Ectodermal cell (in vitro differentiated cells): ENCODE results near the gene USP13.

Source experiments
- H3K27ac ChIP-seq: 2 replicates; pipeline ENCODE4 v1.7.0; 2013; ENCODE audit warnings: mild to moderate bottlenecking, low read depth, low read length; ENCODE audit not compliant: insufficient read depth, poor library complexity, severe bottlenecking
- H3K27me3 ChIP-seq: 2 replicates; pipeline ENCODE4 v1.7.0; 2013; ENCODE audit warnings: mild to moderate bottlenecking, low read length; ENCODE audit not compliant: insufficient read depth, control insufficient read depth, poor library complexity, severe bottlenecking
- H3K36me3 ChIP-seq: one replicate; pipeline ENCODE4 v1.7.0; 2013; ENCODE audit warnings: low read length; ENCODE audit not compliant: control insufficient read depth, insufficient read depth
- H3K4me1 ChIP-seq: one replicate; pipeline ENCODE4 v1.7.0; 2013; ENCODE audit warnings: low read length; ENCODE audit not compliant: control insufficient read depth, insufficient read depth
- H3K4me3 ChIP-seq: 2 replicates; pipeline ENCODE4 v1.7.0; 2013; ENCODE audit warnings: low read depth, low read length, control low read depth; ENCODE audit not compliant: insufficient read depth
- H3K9me3 ChIP-seq: 2 replicates; pipeline ENCODE4 v1.7.0; 2013; ENCODE audit warnings: mild to moderate bottlenecking, low read length, moderate library complexity; ENCODE audit not compliant: control insufficient read depth
- WGBS, 2 experiments: methylation state at CpG; one replicate each; pipeline ENCODE4 v1.1.7; 2013; ENCODE audit warnings: missing lambda C conversion rate in 2 of 2; 5-methylcytosine and 5-hydroxymethylcytosine counted together

USP13 gene

GRCh38 chr3:179697736-179698332 is 45.0 kb downstream of the USP13 start:
- Histone ChIP-seq H3K27ac (no peak overlapping the region), H3K9me3 (no peaks in the 10 kb centered on the region), H3K4me3 (no peak overlapping the region), H3K36me3 (no peaks in the 10 kb centered on the region), H3K27me3 (no peaks in the 10 kb centered on the region), H3K4me1 (peaks cover 4% of the 10 kb centered on the region)
- WGBS, 2 experiments = 81 to 93% methylated on average over 1 to 2 of the region's 2 CpGs

DNA sequence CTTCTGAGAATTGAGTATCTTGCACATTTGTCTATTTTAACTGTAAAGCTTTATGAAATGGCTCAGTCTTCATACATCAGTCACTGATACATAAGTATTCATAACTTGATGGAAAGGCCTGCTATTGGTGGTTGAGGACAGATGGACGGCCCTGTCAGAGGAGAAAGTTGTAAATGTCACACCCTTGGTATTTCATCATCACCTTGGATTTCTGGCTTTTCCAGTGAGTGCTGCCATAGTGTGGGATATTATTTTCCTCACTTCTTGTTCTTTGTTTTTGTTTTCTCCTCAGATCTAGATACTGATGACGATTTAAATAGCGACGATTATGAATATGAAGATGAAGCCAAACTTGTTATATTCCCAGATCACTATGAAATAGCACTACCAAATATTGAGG is 47.9 kb downstream of the USP13 start:
- H3K36me3 ChIP-seq = peaks cover 3% of the 10 kb centered on the region
- peak overlapping the region; percentile 92 for H3K27ac ChIP-seq
- H3K27me3 ChIP-seq = no peaks in the 10 kb centered on the region
- peaks cover 4% of the 10 kb centered on the region for H3K4me1 ChIP-seq
- H3K9me3 ChIP-seq = no peaks in the 10 kb centered on the region
- H3K4me3 ChIP-seq = no peak overlapping the region
- WGBS, 2 experiments = 92 to 100% methylated on average over 4 of the region's 4 CpGs

DNA sequence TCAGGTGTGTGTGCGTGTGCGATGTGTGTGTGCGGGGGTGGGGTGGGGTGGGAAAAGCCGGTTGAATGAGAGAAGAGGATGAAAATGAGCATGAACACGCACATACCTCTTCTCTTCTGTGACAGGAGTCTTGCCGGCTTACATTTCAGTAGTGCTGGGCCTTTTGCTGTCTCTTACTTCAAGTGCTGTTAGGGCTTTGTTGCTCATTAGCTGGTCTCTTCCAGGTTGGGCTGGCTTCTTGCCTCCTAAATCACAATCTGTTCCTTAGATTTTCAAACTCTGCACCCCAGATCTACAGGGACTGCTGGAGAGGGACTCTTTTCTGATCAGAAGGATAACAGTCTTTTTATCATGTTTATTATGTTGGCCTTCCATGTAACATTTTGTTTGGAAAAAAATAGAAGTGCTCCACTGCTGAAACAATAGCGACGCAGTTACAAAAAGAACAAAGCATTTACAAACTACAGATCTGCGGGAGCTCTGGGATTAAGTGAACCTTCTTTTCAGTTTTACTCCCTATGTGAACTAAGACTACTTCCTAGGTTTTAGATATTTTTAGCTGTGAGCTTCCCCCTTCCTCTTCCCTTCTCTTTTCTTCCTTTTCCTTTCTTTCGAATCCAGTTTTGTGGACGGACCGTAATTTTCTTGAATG is 48.5 kb downstream of the USP13 start:
- Histone ChIP-seq H3K4me3 (no peak overlapping the region), H3K27ac (peak overlapping the region; percentile 92), H3K9me3 (no peaks in the 10 kb centered on the region), H3K36me3 (peaks cover 3% of the 10 kb centered on the region), H3K27me3 (no peaks in the 10 kb centered on the region), H3K4me1 (peaks cover 4% of the 10 kb centered on the region)
- WGBS, 2 experiments = 63 to 64% methylated on average over 11 of the region's 12 CpGs

DNA sequence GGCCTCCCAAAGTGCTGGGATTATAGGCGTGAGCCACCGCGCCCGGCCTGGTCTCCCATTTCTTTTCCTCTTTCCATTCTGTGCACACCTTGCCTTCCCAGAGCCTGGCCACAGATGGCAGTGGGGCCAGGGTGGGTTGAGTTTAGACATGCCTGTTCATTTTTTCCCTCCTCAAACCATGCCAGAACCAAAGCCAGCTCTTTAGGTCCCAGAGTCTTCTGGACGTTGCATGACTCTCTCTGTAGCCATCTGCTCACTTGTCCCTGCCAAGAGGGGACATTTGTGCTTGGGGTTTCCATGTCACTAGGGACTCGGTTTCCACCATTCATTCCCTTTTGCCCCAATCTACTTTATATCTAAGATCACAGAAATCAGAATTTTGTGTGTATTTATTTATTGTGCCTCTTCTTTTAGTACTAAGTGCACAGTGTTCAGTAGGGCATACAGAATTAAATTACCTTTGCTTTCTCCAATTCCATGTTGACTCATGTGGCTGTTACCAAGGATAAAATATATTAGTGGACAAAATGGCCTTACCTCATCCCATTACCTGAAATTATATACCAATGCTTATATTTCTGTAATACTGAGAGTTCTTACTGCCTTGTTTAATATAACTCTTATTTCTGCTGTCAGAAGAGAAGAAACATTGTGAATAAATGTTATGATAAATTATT is 49.6 kb downstream of the USP13 start:
- Histone ChIP-seq H3K9me3 (no peaks in the 10 kb centered on the region), H3K27ac (no peak overlapping the region), H3K36me3 (peaks cover 7% of the 10 kb centered on the region), H3K4me1 (peaks cover 4% of the 10 kb centered on the region), H3K27me3 (no peaks in the 10 kb centered on the region), H3K4me3 (no peak overlapping the region)
- WGBS, 2 experiments = 91 to 95% methylated on average over 5 to 6 of the region's 6 CpGs

DNA sequence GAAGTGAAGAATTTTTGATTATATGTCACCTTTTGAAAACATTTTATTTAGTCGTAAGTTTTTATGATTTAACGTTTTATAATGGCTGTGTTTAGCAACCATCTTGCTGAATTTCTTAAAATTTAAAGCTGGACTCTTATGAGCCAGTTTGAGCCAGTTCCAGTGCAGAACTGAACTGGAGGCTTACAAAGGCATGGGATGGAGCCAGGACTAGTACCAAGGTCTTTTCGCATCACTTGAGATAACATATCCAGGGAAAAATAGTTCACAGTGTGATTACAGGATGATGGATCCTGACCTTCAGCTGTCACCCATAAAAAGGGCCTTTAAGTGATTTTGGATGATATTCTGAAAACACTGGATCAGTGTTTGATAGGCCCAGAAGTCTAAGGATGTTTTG is 51.0 kb downstream of the USP13 start:
- WGBS, 2 experiments = 95 to 100% methylated on average over 3 of the region's 3 CpGs
- H3K27me3 ChIP-seq = no peaks in the 10 kb centered on the region
- peaks cover 9% of the 10 kb centered on the region for H3K36me3 ChIP-seq

DNA sequence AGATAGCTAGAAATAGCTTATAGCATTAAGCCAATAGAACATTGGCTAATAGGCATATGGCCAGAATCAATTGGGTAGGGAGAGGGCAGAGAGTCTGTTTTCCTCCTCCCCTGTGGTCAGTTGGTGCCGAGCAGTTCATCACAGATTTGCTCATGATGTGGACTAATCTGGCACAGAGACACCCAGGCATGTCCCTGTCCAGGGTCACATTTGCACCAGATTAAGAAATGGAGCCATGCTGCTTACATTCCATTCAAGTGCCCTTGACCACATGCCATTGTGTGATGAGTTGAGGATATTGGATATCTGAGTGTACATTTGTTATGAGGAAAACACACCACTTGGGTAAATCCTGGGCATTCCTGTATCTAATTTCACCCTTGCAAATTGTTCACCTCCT is 53.4 kb downstream of the USP13 start:
- Histone ChIP-seq H3K4me3 (no peak overlapping the region), H3K4me1 (peaks cover 13% of the 10 kb centered on the region), H3K9me3 (no peaks in the 10 kb centered on the region), H3K36me3 (peaks cover 15% of the 10 kb centered on the region), H3K27ac (no peak overlapping the region), H3K27me3 (no peaks in the 10 kb centered on the region)
- WGBS, 2 experiments = 69 to 96% methylated on average over 1 of the region's 1 CpG

More for the DNA sequence above, 51.0 kb downstream of the USP13 start:
- Histone ChIP-seq H3K4me1 (peaks cover 4% of the 10 kb centered on the region), H3K4me3 (no peak overlapping the region), H3K9me3 (no peaks in the 10 kb centered on the region), H3K27ac (no peak overlapping the region)

GRCh38 chr3:179710079-179710478 is 57.2 kb downstream of the USP13 start:
- no peak overlapping the region for H3K4me3 ChIP-seq
- H3K27ac ChIP-seq = no peak overlapping the region
- H3K36me3 ChIP-seq = peaks cover 12% of the 10 kb centered on the region
- 26% methylated on average over 5 of the region's 5 CpGs for WGBS, 2 experiments
- no peaks in the 10 kb centered on the region for H3K9me3 ChIP-seq
- H3K27me3 ChIP-seq = no peaks in the 10 kb centered on the region
- H3K4me1 ChIP-seq = peaks cover 15% of the 10 kb centered on the region

DNA sequence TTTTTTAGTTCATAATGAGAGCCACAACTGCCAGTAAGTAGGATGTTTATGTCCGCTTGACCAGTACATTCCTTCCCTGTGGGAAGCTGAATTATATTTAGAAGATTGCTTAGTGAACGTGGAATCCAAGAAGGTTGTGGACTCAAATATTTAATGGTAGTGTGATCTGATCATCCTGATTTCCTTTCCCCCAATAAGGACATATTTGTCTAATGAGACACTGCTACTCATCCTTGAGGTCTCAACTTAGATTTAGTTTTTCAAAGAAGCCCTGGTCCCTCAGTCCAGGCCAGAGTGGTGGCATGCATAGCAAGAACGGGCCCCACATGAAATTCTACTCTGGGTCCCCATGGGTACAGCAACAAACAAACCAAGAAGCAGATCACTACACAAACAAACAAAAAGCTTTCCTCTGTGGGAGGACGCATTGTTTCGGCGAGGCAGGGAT is 60.8 kb downstream of the USP13 start:
- Histone ChIP-seq H3K4me3 (no peak overlapping the region), H3K9me3 (no peaks in the 10 kb centered on the region), H3K36me3 (peaks cover 7% of the 10 kb centered on the region), H3K4me1 (peaks cover 15% of the 10 kb centered on the region), H3K27me3 (no peaks in the 10 kb centered on the region), H3K27ac (peak overlapping the region; percentile 31)
- 77 to 88% methylated on average over 3 to 6 of the region's 6 CpGs for WGBS, 2 experiments

- Histone ChIP-seq H3K4me1 (peaks cover 15% of the 10 kb centered on the region), H3K4me3 (no peak overlapping the region), H3K36me3 (peaks cover 4% of the 10 kb centered on the region), H3K9me3 (no peaks in the 10 kb centered on the region), H3K27ac (no peak overlapping the region), H3K27me3 (no peaks in the 10 kb centered on the region)
- WGBS, 2 experiments = 92 to 94% methylated on average over 7 of the region's 7 CpGs
Observed at GRCh38 chr3:179715582-179715981, 62.7 kb downstream of the USP13 start.

GRCh38 chr3:179716226-179716625 is 63.4 kb downstream of the USP13 start:
- H3K4me1 ChIP-seq = peaks cover 15% of the 10 kb centered on the region
- H3K27ac ChIP-seq = no peak overlapping the region
- H3K36me3 ChIP-seq = no peaks in the 10 kb centered on the region
- H3K9me3 ChIP-seq = no peaks in the 10 kb centered on the region
- 96% methylated on average over 3 to 4 of the region's 4 CpGs for WGBS, 2 experiments
- no peak overlapping the region for H3K4me3 ChIP-seq
- H3K27me3 ChIP-seq = no peaks in the 10 kb centered on the region
